Uterus (tissue), 2 donors: ENCODE measurements around the gene ACVR1.

Experiments
- CTCF ChIP-seq, 4 experiments: fragments of 200-600 bp in 2 of 4; fragments of 450-650 bp in 2 of 4; sonication (generic) in 2 of 4; IDR thresholded peaks; one replicate each; pipeline ENCODE4 v1.5.1; 2016 to 2019; ENCODE audit warnings: antibody characterized with exemption in 4 of 4, mild to moderate bottlenecking in 2 of 4, moderate library complexity in 1 of 4
- POLR2A ChIP-seq, 2 donors: fragments of 450-650 bp; IDR thresholded peaks; one replicate each; pipeline ENCODE4 v1.6.1; 2016; ENCODE audit warnings: antibody characterized with exemption in 2 of 2, mild to moderate bottlenecking in 1 of 2, moderate library complexity in 1 of 2

GRCh38 chr2:157822993-157823392, 53.1 kb downstream of the ACVR1 start:
- no peak for TF ChIP-seq POLR2A (IDR thresholded peaks at IDR 0.05)
- no peak for TF ChIP-seq CTCF (IDR thresholded peaks at IDR 0.05)
